HepG2 (cell line): ENCODE results near the gene ZNF221. TPM values are rescaled to one million over a fixed set of nuclear protein-coding genes. Genes with fewer than 3 reads are reported as not detected.

Source experiments
- ATAC-seq: fragments of 200-7000 bp; cut with Tn5 transposase; 3 replicates; pipeline ENCODE4 v1.9.1; 2020; ENCODE audit warnings: mild to moderate bottlenecking, moderate library complexity
- BruUV-seq: library from RNA; stranded (reverse); fragments of 400-500 nt; replicated peaks from 2 replicates; lab custom pipeline; 2021; lab: Mats Ljungman, UMichigan
- CTCF ChIA-PET: fragments of 300-600 bp; formaldehyde crosslinking; extraction: SDS; loops from one replicate; lab custom pipeline; 2021; ENCODE audit warnings: low total read pairs, inconsistent platforms, low intra/inter-chr PET ratio; lab: Yijun Ruan, JAX
- POLR2A ChIA-PET: fragments of 350-600 bp; sonication (Branson Sonifier 250); formaldehyde crosslinking; loops from one replicate; lab custom pipeline; 2020; ENCODE audit warnings: antibody characterized with exemption, inconsistent platforms; lab: Yijun Ruan, JAX
- DNase-seq: peaks from one replicate; pipeline ENCODE4 v3.0.0-alpha.2; 2015; ENCODE audit warnings: low spot score
- FAIRE-seq: peaks from 3 replicates; lab custom pipeline; 2011; peaks lifted over from hg19 to GRCh38; lab: Jason Lieb, UNC
- H2AFZ ChIP-seq: one replicate; pipeline ENCODE4 v1.6.1; 2011; ENCODE audit warnings: low read length, inconsistent platforms
- H3K27ac ChIP-seq: fragments of 300-600 bp; 3 replicates; pipeline ENCODE4 v1.8.0; 2011; ENCODE audit warnings: mixed run types, mild to moderate bottlenecking, mixed read lengths, low read length, inconsistent platforms; ENCODE audit not compliant: insufficient read depth; ENCODE audit errors: extremely low read length
- H3K27me3 ChIP-seq, 2 experiments: fragments of 200-600 bp in 1 of 2; 2 replicates in 1 of 2; 3 replicates in 1 of 2; pipeline versions ENCODE4 v1.6.0 to v1.8.0; 2011; ENCODE audit warnings: low read length in 2 of 2, mild to moderate bottlenecking in 2 of 2, moderate library complexity in 2 of 2, inconsistent platforms in 1 of 2; ENCODE audit not compliant: insufficient read depth in 2 of 2, control insufficient read depth in 1 of 2
- H3K36me3 ChIP-seq, 2 experiments: fragments of 200-600 bp in 1 of 2; replicated peaks in 1 of 2; 2 replicates in 1 of 2; 3 replicates in 1 of 2; pipeline versions ENCODE4 v1.5.1 to v1.8.0; 2011; ENCODE audit warnings: low read length in 2 of 2, inconsistent platforms in 1 of 2; ENCODE audit not compliant: insufficient read depth in 2 of 2, control insufficient read depth in 1 of 2
- H3K4me1 ChIP-seq: 2 replicates; pipeline ENCODE4 v1.5.1; 2012; ENCODE audit warnings: low read length, inconsistent platforms; ENCODE audit not compliant: insufficient read depth
- H3K4me2 ChIP-seq: 2 replicates; pipeline ENCODE4 v1.6.0; 2011; ENCODE audit warnings: low read depth, low read length, inconsistent platforms
- H3K4me3 ChIP-seq, 3 experiments: fragments of 200-600 bp in 1 of 3; sonication (generic), shearing (Covaris generic) in 1 of 3; replicated peaks in 1 of 3; 2 replicates each; pipeline ENCODE4 v1.5.1; 2011 to 2016; ENCODE audit warnings: low read length in 3 of 3, inconsistent platforms in 2 of 3, low read depth in 2 of 3, mild to moderate bottlenecking in 2 of 3, control low read depth in 1 of 3, mixed read lengths in 1 of 3; ENCODE audit not compliant: insufficient read depth in 1 of 3
- H3K79me2 ChIP-seq: one replicate; pipeline ENCODE4 v1.6.1; 2011; ENCODE audit warnings: low read length, inconsistent platforms; ENCODE audit not compliant: insufficient read depth
- H3K9ac ChIP-seq: 2 replicates; pipeline ENCODE4 v1.6.0; 2011; ENCODE audit warnings: mild to moderate bottlenecking, low read depth, low read length, inconsistent platforms; ENCODE audit not compliant: insufficient read depth
- H3K9me3 ChIP-seq: 2 replicates; pipeline ENCODE4 v1.5.1; 2012; ENCODE audit warnings: mild to moderate bottlenecking, low read length
- H4K20me1 ChIP-seq: 2 replicates; pipeline ENCODE4 v1.6.0; 2011; ENCODE audit warnings: inconsistent platforms, mild to moderate bottlenecking, low read length, moderate library complexity; ENCODE audit not compliant: insufficient read depth
- GMEB2 ChIP-seq: IDR thresholded peaks from 2 replicates; pipeline ENCODE4 v1.6.1; 2016; ENCODE audit warnings: missing biosample characterization, missing genetic modification reagents, low read depth
- HIVEP1 ChIP-seq: sonication (generic); formaldehyde crosslinking; IDR thresholded peaks from 2 replicates; pipeline ENCODE4 v1.4.0; 2020; ENCODE audit warnings: mild to moderate bottlenecking, missing genetic modification reagents
- MED13 ChIP-seq: sonication (generic); formaldehyde crosslinking; IDR thresholded peaks from 2 replicates; pipeline ENCODE4 v1.5.0; 2020; ENCODE audit warnings: missing genetic modification reagents
- MED8 ChIP-seq: sonication (generic); formaldehyde crosslinking; IDR thresholded peaks from 2 replicates; pipeline ENCODE4 v1.8.1; 2023; ENCODE audit warnings: mild to moderate bottlenecking, missing genetic modification reagents; ENCODE audit not compliant: insufficient replicate concordance
- NFE2L1 ChIP-seq: sonication (generic); formaldehyde crosslinking; IDR thresholded peaks from 2 replicates; pipeline ENCODE4 v1.4.0; 2020; ENCODE audit warnings: missing genetic modification reagents, mild to moderate bottlenecking, borderline replicate concordance
- NONO ChIP-seq, 2 experiments: fragments of 450-650 bp in 1 of 2; sonication (generic) in 1 of 2; formaldehyde crosslinking in 1 of 2; IDR thresholded peaks in 1 of 2; conservative IDR thresholded peaks in 1 of 2; 2 replicates each; pipeline versions ENCODE4 v1.6.1 to v1.8.0; 2017 to 2022; ENCODE audit warnings: mild to moderate bottlenecking in 1 of 2, missing genetic modification reagents in 1 of 2, moderate library complexity in 1 of 2
- NR1H2 ChIP-seq: sonication (generic); formaldehyde crosslinking; IDR thresholded peaks from 2 replicates; pipeline ENCODE4 v1.8.1; 2022; ENCODE audit warnings: low read depth, missing genetic modification reagents, borderline replicate concordance
- PPARG ChIP-seq: conservative IDR thresholded peaks from 2 replicates; pipeline ENCODE4 v1.6.1; 2016; ENCODE audit warnings: missing biosample characterization, missing genetic modification reagents
- RAD21 ChIP-seq: fragments of 450-650 bp; formaldehyde crosslinking; IDR thresholded peaks from 2 replicates; pipeline ENCODE4 v1.5.0; 2020; ENCODE audit warnings: mild to moderate bottlenecking
- SOX5 ChIP-seq: IDR thresholded peaks from 2 replicates; pipeline ENCODE4 v1.6.1; 2016; ENCODE audit warnings: borderline replicate concordance
- STAG1 ChIP-seq: sonication (generic); formaldehyde crosslinking; IDR thresholded peaks from 2 replicates; pipeline ENCODE4 v1.4.0; 2020; ENCODE audit warnings: missing genetic modification reagents
- TEF ChIP-seq: sonication (generic); formaldehyde crosslinking; IDR thresholded peaks from 2 replicates; pipeline ENCODE4 v1.5.0; 2020; ENCODE audit warnings: missing genetic modification reagents
- ZFAT ChIP-seq: sonication (generic); formaldehyde crosslinking; conservative IDR thresholded peaks from 2 replicates; pipeline ENCODE4 v1.8.1; 2023; ENCODE audit warnings: missing genetic modification reagents, inconsistent platforms
- ZNF232 ChIP-seq: sonication (generic); formaldehyde crosslinking; IDR thresholded peaks from 2 replicates; pipeline ENCODE4 v1.4.0; 2020; ENCODE audit warnings: missing genetic modification reagents, borderline replicate concordance
- ZNF343 ChIP-seq: sonication (generic); formaldehyde crosslinking; IDR thresholded peaks from 2 replicates; pipeline ENCODE4 v1.4.0; 2020; ENCODE audit warnings: mild to moderate bottlenecking, missing genetic modification reagents
- ZNF383 ChIP-seq: sonication (generic); formaldehyde crosslinking; IDR thresholded peaks from 2 replicates; pipeline ENCODE4 v1.4.0; 2020; ENCODE audit warnings: missing genetic modification reagents, mild to moderate bottlenecking, borderline replicate concordance
- ZNF512 ChIP-seq: sonication (generic); formaldehyde crosslinking; IDR thresholded peaks from 2 replicates; pipeline ENCODE4 v1.4.0; 2020; ENCODE audit warnings: mild to moderate bottlenecking, missing genetic modification reagents
- ZNF746 ChIP-seq: sonication (generic); formaldehyde crosslinking; IDR thresholded peaks from 2 replicates; pipeline ENCODE4 v1.8.0; 2022; ENCODE audit warnings: mild to moderate bottlenecking, missing genetic modification reagents
- ZNF782 ChIP-seq: sonication (generic); formaldehyde crosslinking; IDR thresholded peaks from 2 replicates; pipeline ENCODE4 v1.4.0; 2020; ENCODE audit warnings: missing genetic modification reagents, mild to moderate bottlenecking, borderline replicate concordance
- ZNF841 ChIP-seq: sonication (generic); formaldehyde crosslinking; IDR thresholded peaks from 2 replicates; pipeline ENCODE4 v1.8.1; 2023; ENCODE audit warnings: missing genetic modification reagents, borderline replicate concordance
- WGBS: methylation state at CpG from one replicate; pipeline ENCODE4 v1.1.6; 2017; ENCODE audit warnings: low lambda C conversion rate; 5-methylcytosine and 5-hydroxymethylcytosine counted together
- in situ Hi-C: cut with HindIII; loops from 2 replicates; pipeline ENCODE4 v1.10.0; 2017; ENCODE audit warnings: low pct_unique_long_range_greater_than_20kb; ENCODE audit not compliant: extremely low pct_ligation_motif_present
- intact Hi-C: fragments of 100-400 bp; cut with micrococcal nuclease; formaldehyde crosslinking; loops from one replicate; pipeline ENCODE4 v1.10.0; 2022; ENCODE audit not compliant: unreplicated experiment
- polyA plus RNA-seq, 8 experiments: library from polyadenylated mRNA; depleted of rRNA in 3 of 8; stranded (reverse) in 7 of 8; unstranded in 1 of 8; fragments of >200 nt; fragmentation: Illumina TruSeq in 4 of 8; extraction: Trizol in 4 of 8; gene quantifications; 2 replicates each; pipeline versions ENCODE4 v1.2.1 to v1.2.3, GENCODE V29; 2011 to 2016; ENCODE audit warnings: low read depth in 4 of 8, missing spikeins in 1 of 8, mixed read lengths in 1 of 8; ENCODE audit not compliant: insufficient read depth in 1 of 8
- total RNA-seq, 5 experiments: library from RNA; depleted of rRNA; stranded (reverse); fragments of >200 nt; fragmentation: Illumina TruSeq; extraction: Trizol; gene quantifications; 2 replicates each; pipeline ENCODE4 v1.2.3, GENCODE V29; 2016; ENCODE audit warnings: low read depth in 1 of 5

Gene ZNF221
- total and polyA plus RNA-seq, 2 of the 13 experiments (the other 11 are each of a cell fraction or from before 2014, with no cell fraction given): 0.48 to 3.4 TPM

- peak; percentile 96 for DNase-seq
- Histone ChIP-seq H3K4me1 (peaks cover 6% of the 10 kb centered on the region), H2AFZ (peak within 1 kb of the TSS; percentile 87), H3K27ac (peak within 1 kb of the TSS; percentile 60), H3K9me3 (no peaks in the 10 kb centered on the region), H3K4me3 (peak within 1 kb of the TSS; percentile 70 to 95 (median 81)), H4K20me1 (no peaks in the 10 kb centered on the region), H3K36me3 (peaks cover 0 to 9% of the 10 kb centered on the region in 2 experiments; a peak in 1 of 5 replicates), H3K4me2 (peak within 1 kb of the TSS; percentile 80), H3K27me3 (no peaks in the 10 kb centered on the region; a peak in 1 of 5 replicates), H3K79me2 (peaks cover 2% of the 10 kb centered on the region), H3K9ac (peak within 1 kb of the TSS; percentile 70)
- ChIA-PET CTCF (no interaction called here), POLR2A (interaction anchor here (0.8 to 2.2 kb wide), 5 partner anchors 18 to 176 kb away, joined by 3 to 11 read pairs (median 6); partner anchors contain the start of genes ZNF223, ZNF226, ZNF283 and ZNF45)
- ATAC-seq: peak; percentile 98
- intact Hi-C loops: loop anchor here (2.0 to 10.0 kb wide), 4 partner anchors 68 to 139 kb away; partner anchors contain the start of genes ZNF225, ZNF234, ZNF284 and ZNF45
- peak; percentile 99 for FAIRE-seq
- in situ Hi-C loops: no loop called here
- TSS peak; percentile 85 for BruUV-seq
- under 1% methylated on average over 36 of the region's 48 CpGs for WGBS
- TF ChIP-seq NFE2L1 (CRISPR knock-in tag): no peak
- no peak for TF ChIP-seq ZNF746
- TF ChIP-seq SOX5 (CRISPR knock-in tag): no peak
- no peak for TF ChIP-seq ZNF512
- TF ChIP-seq HIVEP1 (CRISPR knock-in tag): no peak
- no peak for TF ChIP-seq MED8 (CRISPR knock-in tag)
- no peak for TF ChIP-seq TEF
- 0 out of 2 replicates have a peak, but pooled peaks have one; percentile 80 for TF ChIP-seq ZNF343
- no peak for TF ChIP-seq NR1H2 (CRISPR knock-in tag)
- TF ChIP-seq ZNF782 (CRISPR knock-in tag): 0 out of 2 replicates have a peak, but pooled peaks have one; percentile 58
- no peak for TF ChIP-seq ZNF841 (CRISPR knock-in tag)
- no peak for TF ChIP-seq ZNF383 (CRISPR knock-in tag)
- no peak for TF ChIP-seq NONO (IDR thresholded peaks at IDR 0.05)
- no peak for TF ChIP-seq NONO (CRISPR knock-in tag; conservative IDR thresholded peaks at IDR 0.05)
- TF ChIP-seq ZFAT (CRISPR knock-in tag): no peak
- TF ChIP-seq RAD21: no peak
- TF ChIP-seq GMEB2 (CRISPR knock-in tag): no peak
- no peak for TF ChIP-seq MED13 (CRISPR knock-in tag)
- TF ChIP-seq STAG1: peak; percentile 3; the same call in 1 of the 2 replicates
- TF ChIP-seq ZNF232 (CRISPR knock-in tag): no peak
- no peak for TF ChIP-seq PPARG (CRISPR knock-in tag)
These were observed 51.8 kb downstream of the ZNF221 start, which contains the start of gene ZNF230 for GRCh38 chr19:44002566-44003460. Gene ZNF230 (plus strand): TSS chr19:44002957. CDS start chr19:44007079, 4,122 bp downstream.
